Hypothalamus (tissue), 51 donors: ENCODE results near the gene MCEMP1.
"Not testable (repeated sequence)": the region's sequence is repeated elsewhere in the genome, so short reads cannot be mapped to it uniquely, and the experiment has no call there.

Experiments
- DNase-seq, 51 donors: peaks; one replicate each; lab custom pipeline; 2025; lab: John Stamatoyannopoulos, UW

The MCEMP1 gene

DNA sequence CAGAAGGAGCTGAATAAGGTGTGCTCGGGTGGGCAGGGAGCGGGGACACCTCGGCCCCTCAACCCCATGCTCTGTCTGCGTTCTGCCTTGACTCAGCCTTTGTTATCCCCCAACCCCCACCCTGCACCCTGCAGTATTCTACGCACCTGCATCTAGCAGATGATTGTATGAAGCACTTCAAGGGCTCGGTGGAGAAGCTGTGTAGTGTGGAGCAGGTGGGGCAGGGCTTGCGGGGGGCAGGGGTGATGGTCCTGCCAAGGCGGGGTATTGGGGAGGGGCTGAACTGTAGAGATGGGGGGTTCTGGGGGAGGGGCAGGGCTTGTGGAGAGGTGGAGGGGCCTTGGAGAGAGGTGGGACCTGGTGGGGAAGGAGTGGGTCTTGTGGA is 33.9 kb upstream of the MCEMP1 start:
- no peak for DNase-seq

DNA sequence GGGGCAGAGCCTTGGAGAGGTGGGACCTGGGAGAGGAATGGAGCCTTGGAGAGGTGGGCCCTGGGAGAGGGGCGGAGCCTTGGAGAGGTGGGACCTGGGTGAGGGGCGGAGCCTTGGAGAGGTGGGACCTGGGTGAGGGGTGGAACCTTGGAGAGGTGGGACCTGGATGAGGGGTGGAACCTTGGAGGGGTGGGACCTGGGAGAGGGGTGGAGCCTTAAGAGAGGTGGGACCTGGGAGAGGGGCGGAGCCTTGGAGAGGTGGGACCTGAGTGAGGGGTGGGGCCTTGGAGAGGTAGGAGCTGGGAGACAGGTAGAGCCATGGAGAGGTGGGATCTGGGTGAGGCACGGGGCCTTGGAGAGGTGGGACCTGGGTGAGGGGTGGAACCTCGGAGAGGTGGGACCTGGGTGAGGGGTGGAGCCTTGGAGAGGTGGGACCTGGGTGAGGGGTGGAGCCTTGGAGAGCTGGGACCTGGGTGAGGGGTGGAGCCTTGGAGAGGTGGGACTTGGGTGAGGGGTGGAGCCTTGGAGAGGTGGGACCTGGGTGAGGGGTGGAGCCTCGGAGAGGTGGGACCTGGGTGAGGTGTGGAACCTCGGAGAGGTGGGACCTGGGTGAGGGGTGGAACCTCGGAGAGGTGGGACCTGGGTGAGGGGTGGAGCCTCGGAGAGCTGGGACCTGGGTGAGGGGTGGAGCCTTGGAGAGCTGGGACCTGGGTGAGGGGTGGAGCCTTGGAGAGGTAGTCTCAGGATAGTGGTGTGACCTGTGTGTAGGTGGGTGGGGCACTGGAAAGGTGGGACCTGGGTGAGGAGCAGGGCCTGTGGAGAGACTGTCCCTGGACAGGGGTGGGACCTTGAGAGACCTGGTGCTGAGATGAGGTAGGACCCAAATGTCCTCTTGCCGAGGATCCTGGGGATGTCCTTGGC is 33.0 kb upstream of the MCEMP1 start:
- not testable (repeated sequence) for DNase-seq

DNA sequence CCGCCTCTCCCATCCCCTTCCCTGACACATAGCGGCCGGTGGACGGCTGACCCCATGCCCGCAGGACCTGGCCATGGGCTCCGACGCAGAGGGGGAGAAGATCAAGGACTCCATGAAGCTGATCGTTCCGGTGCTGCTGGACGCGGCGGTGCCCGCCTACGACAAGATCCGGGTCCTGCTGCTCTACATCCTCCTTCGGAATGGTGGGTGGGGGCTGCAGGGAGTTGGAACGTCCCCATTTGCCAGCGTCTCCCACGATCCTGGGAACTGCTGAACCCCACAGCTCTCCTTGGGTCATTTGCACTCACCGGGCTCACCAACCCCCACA is 32.4 kb upstream of the MCEMP1 start:
- no peak for DNase-seq

DNA sequence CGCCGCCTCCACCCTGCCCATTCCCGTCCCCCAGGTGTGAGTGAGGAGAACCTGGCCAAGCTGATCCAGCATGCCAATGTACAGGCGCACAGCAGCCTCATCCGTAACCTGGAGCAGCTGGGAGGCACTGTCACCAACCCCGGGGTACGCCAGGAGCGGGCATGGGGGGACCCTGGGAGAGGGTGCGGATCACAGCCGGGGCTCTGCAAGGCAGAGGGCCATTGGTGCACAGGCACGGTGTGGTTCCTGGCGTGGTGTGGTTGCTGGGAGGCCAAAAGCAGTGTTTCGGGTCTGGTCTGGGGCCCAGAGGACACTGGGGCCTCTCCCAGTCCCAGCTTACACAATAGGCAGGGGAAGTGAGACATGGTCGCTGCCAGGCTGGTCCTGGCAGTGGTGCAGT is 31.7 kb upstream of the MCEMP1 start:
- no peak for DNase-seq

DNA sequence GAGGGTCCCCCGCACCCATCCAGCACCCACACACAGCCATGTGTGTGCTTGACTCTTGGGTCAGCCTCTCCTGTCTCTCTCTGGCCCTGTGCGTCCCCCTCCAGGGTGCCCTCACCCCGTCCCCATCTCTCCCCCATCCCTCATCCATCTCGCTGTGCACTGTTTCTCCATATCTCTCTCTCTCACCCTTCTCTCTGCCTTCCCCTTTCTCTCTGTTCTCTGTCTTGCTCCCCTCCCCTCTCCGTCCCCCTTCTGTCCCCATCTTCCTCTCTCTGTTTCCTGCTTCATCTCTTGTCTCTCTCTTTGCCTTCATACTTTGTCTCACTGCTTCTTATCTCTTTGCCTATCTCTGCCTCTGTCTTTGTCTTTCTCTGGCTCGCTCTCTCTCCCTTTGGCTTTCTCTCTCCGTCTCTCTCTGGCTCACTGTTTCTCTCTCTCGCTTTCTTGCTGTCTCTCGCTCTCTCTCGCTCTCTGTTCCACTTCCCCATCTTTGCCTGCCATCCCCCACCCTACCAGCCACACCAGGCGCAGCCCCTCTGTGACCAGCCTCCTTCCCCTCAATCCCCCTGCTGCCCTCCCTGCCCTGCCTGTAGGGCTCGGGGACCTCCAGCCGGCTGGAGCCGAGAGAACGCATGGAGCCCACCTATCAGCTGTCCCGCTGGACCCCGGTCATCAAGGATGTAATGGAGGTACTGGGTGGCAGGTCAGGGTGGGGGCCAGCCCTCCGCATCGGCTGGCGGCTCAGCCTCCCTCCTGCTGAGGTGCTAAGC is 31.0 kb upstream of the MCEMP1 start:
- DNase-seq: no peak

DNA sequence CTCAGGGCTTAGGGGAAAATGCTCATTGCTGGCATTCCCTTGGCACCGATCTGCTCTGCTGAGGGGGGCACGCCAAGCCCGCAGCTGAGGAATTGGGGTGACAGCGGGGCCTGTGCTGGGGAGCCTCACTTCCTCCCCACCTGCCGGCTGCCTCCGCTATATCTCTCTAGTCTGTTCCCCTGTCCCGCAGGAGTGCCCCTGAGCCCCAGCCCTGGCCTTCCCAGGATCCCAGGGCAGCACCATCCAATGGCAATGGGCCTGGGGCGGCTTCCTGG is 30.5 kb upstream of the MCEMP1 start:
- no peak for DNase-seq

DNA sequence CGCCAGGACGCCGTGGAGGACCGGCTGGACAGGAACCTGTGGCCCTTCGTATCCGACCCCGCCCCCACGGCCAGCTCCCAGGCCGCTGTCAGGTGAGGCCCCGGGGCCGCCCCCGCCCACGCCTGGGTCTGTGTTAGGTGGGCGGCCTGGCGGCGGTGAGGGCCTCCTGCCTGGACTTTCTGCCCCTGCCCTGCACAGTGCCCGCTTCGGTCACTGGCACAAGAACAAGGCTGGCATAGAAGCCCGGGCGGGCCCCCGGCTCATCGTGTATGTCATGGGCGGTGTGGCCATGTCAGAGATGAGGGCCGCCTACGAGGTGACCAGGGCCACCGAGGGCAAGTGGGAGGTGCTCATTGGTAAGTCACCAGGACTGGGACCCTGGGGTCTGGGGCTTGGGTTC is 29.7 kb upstream of the MCEMP1 start:
- DNase-seq: no peak

DNA sequence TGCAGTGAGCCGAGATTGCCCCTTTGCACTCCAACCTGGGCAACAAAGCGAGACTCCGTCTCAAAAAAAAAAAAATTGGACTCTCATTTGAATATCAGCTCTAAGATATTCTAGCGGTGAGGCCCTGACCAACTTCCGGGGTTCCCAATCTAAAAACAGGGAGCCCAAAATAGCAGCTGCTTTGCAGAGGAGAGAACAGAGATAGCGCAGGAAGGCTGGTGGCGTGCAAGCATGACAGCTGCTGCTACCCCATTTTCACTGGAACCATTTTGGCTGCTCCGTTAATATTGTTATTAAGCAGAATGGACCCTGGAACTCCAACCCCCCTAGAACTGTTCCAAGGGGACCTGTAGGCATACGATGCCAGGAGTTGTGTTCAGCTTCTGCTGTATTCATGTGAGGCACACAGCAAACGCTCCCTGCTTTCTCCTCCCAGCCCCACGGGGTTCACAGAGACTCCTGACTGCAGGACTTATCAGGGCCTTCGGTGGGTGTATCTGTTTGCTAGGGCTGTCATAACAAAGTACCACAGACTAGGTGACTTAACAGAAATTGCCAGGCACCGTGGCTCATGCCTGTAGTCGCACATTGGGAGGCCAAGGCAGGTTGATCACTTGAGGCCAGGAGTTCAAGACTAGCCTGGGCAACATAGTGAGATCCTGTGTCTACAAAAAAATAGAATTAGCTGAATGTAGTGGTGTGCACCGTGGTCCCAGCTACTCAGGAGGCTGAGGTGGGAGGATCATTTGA is 28.4 kb upstream of the MCEMP1 start:
- no peak for DNase-seq

DNA sequence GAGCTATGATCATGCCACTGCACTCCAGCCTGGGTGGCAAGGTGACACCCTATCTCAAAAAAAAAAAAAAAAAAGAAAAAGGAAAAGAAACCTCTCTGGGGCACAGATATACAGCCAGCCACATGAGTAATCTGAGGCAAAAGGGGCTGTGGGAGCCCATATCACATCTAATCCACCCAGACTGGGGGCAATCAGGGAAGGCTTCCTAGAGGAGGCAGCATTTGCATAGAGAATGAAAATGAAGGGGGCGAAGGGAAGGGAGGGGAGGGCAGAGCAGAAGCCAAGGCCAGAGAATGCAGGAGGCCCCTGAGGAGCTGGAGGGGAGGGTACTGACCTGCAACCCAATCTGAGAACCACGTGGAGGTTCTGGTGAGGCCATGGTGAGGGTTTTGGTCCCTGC is 26.7 kb upstream of the MCEMP1 start:
- no peak for DNase-seq

DNA sequence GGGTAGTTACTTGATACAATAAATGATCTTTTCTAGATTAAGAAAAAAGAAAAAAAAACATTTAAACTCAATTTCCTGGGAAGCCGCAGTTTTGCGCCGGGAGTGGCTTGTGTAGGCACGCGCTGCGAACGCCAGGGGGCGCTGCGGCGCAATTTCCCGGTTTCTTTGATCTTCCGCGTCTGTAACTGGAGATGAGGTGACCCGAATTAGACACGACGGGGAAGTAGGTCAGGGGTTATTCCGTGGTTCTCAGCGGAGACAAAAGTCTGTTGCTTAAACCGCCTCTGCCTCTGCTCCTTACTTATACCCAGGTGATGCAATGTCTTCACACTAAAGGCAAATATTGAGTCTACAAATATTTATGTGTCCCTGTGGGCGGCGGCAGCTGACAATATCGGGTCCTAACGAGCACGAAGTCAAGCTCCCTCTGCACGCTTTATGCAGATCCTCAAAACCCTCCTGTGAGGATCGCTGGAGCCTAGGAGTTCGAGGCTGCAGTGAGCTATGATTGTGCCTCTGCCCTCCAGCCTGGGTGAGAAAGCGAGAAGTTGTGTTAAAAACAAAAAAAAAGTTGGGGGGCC is 24.7 kb upstream of the MCEMP1 start:
- peak in 47 of 51 donors; percentile 18 to 82 (median 53) for DNase-seq

DNA sequence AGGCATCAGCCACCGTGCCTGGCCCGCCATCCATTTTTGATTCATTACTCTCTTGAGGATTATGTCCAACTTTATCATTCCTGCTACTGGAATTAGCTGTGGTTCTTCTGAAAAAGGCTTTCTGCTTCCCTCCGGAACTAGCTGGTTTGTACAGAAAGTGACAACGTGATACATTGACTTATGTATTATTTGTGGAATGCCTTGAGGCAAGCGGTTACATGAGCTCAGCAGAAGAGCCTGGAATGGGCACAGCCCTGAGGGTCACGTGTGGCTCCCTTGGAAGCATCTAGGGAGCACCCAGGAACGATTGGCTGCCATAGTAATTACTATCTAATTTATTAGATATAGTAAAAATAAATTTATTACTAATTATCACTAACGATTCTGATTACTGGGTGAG is 22.5 kb upstream of the MCEMP1 start:
- no peak for DNase-seq

DNA sequence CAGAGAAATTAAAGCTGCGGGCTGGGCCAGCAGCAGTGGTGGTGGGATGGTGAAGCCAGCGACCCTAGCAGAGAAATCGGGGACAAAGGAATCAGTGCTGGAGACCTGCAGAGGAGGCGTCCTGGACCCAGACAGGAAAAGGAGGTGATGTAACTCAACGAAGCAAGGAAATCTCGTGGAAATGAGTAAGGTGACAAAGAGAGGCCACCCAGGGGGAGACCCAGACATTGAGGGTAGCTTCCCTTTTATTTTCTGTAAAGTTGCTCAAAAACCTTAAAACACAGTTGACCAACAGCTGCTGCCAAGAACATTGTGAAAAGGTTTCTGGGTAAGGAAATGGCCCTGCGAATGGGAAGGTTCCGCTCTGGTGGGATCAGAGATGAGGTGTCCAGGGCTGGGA is 21.3 kb upstream of the MCEMP1 start:
- no peak for DNase-seq

DNA sequence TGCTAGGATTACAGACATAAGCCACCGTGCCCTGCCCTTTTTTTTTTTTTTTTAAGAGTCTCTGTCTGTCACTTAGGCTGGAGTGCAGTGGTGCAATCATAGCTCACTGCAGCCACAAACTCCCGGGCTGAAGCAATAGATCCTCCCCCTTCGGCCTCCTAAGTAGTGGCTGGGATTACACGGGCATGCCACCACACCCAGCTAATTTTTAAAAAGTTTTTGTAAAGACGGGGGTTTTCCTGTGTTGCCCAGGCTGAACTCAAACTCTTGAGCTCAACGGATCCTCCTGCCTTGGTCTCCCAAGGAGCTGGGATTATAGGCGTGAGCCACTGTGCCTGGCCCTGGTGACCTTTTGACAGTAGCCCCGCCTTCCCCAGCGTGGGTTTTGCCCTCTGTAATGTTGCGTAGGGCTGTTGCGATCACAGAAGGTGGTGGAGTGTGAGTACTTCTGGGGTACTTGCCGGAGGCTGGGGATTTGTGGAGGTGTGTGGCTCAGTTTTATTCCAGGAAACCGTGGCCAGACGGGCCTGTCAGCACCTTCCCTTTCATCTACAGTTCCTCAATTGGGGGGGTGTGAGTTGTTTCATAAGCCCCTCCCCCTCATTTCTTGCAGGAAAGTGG is 19.6 kb upstream of the MCEMP1 start:
- no peak for DNase-seq

DNA sequence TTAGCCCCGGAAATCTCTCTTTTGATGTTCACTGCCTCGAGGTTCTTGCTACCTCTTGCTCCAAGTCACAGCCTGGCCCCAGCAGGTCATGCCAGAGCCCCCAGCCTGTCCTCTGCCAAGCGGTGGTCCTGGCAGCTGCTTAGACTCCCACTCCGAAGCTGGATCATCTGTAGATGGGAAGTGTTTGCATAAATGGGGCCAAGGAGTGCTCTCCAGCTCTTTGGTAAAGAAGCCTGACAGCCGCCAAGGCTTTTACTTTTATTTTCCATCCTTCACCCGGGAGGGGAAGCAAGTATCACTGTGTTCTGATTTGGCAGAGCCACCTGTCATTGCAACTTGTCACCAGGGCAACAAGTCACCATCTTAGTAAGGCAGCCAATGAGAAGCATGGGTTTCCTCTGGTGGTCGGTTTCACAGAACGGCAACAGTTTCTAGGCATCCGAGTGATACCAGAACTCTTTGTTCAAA is 18.6 kb upstream of the MCEMP1 start:
- peak in 25 of 51 donors; percentile 1 to 58 (median 17) for DNase-seq

DNA sequence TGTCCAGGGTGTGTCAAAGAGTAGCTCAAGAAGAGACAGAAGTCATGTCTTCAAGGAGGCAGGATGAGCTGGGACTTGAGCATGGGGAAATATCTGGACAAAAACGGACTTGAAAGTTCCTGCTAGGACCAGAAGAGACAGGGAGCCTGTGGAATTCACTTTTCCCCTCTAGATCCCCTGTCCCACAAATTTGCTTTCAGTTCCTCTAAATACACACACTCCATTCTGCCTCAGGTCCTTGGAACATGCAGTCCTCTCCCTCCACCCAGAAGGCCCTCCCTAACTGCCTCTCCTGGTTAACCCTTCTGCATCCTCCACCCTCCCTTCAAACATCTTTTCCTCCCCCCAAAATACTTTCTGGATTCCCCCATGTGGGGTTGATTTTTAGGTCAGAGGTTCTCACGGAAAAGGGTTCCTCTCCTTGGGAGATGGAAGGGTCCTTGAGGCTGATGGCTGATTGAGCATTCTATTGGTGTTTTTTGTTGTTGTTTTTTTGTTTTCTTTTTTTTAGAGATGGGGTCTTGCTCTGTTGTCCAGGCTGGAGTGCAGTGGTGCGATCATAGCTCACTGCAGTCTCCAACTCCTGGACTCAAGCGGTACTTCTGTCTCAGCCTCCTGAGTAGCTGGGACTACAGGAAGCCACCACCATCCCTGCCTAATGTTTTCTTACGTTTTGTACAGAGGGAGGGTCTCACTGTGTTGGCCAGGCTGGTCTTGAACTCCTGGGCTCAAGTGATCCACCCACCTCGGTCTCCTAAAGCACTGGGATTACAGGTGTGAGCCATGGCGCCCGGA is 14.9 kb upstream of the MCEMP1 start:
- DNase-seq: no peak

DNA sequence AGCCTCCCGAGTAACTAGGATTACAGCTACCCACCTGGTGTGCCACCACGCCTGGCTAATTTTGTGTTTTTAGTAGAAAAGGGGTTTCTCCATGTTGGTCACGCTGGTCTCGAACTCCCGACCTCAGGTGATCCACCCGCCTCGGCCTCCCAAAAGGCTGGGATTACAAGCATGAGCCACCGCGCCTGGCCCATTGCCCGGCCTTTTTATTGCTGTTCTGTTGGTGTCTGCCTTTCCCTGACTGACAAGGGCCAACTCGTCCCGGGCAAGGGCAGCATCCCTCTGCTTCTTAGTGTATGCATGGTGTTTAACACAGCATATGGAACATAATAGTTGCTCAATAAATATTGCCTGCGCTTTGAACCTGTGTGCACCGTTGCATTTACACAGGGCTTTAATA is 14.2 kb upstream of the MCEMP1 start:
- DNase-seq: no peak

DNA sequence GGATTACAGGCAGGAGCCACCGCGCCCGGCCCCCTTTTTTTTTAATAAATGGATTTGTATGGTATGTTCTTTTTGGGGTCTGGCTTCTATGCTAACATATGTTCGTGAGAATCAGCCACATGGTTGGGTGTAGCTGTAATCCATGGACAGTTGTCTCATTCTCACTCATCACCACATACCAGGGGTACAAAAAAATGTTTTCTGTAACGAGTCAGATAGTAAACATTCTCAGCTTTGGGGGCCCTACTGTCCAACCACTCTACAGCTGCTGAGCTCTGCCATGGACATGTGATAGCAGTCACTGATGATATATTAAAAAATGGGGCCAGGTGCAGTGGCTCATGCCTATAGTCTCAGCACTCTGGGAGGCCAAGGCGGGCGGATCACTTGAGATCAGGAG is 13.2 kb upstream of the MCEMP1 start:
- DNase-seq: no peak

DNA sequence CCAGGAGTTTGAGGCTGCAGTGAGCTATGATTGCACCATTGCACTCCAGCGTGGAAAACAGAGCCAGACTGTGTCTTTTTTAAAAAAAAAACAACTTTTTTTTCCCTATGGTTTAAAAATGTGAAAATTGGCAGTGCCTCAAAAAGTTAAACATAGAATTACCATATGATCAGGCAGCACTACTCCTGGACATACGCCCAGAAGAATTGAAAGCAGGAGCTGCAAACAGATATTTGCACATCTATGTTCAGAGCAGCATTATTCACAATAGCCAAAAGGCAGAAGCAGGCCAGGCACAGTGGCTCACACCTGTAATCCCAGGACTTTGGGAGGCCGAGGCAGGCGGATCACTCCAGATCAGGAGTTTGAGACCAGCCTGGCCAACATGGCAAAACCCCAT is 11.8 kb upstream of the MCEMP1 start:
- no peak for DNase-seq

DNA sequence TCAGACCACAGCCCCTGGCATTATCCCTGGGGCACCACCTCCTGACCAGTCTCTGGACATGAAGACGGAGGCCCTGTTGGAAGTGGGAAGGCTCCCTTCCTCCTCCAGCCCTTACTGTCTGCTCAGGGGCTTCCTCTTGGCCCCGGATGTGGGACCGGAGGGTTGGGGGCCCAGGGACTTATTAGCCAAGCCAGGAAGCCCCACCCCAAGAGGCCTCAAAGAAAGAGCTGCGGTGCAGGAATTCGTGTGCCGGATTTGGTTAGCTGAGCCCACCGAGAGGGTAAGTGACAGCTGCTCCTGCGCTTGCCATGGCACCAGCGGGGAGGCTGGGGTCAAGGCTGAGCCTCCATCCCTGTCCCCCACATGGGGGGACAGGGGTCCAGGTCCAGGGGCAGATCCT is 8.0 kb upstream of the MCEMP1 start, which contains the start of gene RETN:
TSS of gene RETN (plus strand) at position 208 of the 400 bp plus-strand sequence. CDS start 278 bp downstream, outside the sequence.
- no peak for DNase-seq

DNA sequence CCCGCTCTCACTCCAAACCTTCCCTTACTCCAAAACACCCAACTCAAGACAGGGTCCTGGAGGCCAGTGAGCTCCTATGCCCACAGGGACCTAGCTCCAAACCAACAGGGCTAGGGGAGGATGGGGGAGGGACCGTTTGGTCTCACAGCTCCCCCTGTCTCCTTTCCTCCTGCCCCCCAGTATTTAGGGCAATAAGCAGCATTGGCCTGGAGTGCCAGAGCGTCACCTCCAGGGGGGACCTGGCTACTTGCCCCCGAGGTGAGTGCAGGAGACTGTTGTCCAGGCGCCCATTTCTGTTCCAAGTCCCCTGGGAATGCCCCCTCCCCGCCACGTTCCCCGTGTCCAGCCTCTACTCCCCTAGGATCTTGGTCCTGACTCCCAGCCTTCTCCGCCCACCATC is 7.2 kb upstream of the MCEMP1 start:
- no peak for DNase-seq
